NCI-H82 treated with DMSO at 0.1 percent for 48 hours (cell line): ENCODE results near the gene NUB1.

ENCODE experiments used
- DNase-seq: peaks from one replicate; lab custom pipeline; 2025; ENCODE audit not compliant: unreplicated experiment; lab: John Stamatoyannopoulos, UW

The NUB1 gene

DNA sequence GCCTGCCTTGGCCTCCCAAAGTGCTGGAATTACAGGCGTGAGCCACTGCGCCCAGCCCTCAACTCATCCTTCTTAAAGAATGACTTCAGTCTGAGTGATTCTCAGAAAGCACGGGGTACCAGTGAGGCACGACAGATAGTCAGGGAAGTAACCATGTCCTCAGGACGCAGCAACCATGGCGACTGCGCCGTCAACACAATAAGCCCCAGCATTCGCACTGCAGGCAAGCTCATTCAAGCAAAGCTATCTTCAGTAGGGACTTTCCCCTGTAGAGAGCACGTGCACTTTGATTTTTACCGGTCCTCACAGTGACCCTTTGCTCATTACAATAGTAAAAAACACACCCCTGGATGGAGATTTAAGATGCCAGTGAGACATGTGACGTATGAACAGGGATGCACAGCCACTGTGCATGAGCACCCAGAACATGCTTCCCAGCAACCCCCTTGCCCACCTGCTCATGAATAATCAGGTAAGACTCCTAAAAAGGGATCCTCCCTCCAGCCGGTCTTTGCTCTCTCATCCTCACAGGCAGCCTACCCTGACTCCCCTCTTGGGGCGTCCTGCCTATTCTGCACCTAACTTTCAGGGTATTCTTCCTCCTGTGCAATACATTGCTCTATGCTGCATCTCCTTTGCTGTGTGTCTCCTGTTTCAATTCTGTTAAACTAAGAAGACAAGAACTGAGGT, 59.2 kb downstream of the NUB1 start:
- DNase-seq = no peak

DNA sequence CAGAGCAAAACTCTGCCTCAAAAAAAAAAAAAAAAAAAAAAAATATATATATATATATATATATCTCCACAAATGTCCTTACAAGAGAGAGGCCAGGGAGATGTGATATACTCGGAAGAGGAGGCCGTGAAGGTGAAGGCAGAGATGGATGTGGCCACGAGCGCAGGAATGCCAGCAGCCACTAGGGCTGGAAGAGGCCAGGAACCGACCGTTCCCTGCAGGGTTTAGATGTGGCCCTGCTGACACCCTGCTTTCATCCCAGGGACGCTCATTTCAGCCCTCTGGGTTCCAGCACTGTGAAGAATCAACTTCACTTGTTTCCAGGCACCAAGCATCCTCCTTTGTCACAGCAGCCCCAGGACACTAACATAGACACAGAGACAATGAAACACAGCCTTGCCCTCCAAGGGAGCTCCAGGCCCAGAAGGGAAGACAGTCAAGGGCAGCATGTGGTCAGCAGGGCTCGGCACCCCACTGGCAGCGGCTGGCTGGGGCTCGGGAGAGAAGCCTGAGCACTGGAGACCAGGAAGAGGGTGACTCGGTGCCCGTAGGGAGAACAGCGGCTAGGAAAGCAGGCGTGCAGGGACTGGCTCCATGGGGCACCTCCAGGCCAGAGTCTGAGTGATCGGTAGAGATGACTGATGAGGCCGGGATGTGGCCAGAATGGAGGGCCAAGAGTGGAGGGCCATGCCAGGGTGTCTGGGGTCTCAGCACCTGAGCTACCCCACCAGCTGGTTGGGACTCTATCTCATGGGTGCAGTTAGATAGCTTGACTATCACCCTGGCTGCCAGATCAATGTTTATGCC, 60.6 kb downstream of the NUB1 start:
- no peak for DNase-seq

- DNase-seq = no peak
Observed at GRCh38 chr7:151403764-151404163, 62.2 kb downstream of the NUB1 start.

DNA sequence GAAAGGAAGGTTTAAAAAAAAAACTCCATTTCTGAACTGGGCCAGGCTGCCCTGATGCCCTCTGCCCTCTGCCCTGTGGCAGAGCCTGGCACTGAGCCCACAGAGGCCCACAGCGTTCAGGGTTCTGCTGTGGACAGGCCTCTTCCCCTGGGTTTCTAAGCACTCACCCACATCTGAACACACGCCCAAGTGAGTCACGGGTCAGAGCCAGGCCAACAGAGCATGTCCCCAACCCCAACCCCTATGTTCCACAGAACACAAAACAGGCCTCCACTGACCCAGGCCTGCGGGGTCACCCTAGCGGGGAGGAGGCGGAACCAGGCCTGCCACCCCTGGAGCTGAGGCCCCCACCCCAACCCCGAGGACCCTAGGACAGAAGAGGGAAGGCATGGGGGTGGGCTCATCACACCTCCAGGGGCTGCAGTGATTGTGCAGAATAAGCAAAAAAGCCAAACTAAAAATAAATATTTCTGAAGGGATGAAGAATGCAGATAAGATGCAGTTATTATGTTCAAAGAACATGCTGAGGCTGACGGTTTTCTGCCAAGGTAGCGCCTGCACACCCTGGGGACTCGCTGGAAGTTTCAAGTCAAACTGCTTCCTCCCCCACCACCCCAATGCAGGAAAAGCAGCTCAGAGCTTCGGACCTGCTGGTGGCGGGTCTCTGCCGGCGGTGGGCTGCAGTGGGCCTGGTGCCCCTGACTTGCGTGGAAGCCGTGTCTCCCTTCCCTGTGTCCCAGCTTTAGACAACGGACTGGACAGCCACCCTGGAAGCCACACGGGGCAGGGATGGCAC, 62.8 kb downstream of the NUB1 start:
- no peak for DNase-seq

DNA sequence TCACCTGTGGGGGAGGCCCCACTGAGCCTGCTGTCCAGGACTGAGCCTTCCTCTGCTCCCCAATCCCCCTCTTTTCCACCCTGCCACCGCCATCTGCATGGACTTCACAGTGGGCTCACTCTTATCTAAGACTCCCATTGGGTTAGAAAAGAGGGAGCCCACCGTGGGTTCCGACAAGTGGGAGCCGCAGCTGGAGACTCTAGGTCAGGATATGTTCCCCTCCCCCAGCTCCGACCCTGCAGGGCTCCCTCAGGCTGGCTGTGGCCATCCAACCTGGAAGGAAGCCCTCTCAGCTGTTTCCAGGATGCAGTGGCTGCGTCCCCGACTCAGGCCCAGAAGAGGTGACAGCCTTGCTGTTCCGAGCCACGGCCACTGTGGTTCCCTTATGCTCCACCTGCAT, 63.4 kb downstream of the NUB1 start:
- DNase-seq = no peak

DNA sequence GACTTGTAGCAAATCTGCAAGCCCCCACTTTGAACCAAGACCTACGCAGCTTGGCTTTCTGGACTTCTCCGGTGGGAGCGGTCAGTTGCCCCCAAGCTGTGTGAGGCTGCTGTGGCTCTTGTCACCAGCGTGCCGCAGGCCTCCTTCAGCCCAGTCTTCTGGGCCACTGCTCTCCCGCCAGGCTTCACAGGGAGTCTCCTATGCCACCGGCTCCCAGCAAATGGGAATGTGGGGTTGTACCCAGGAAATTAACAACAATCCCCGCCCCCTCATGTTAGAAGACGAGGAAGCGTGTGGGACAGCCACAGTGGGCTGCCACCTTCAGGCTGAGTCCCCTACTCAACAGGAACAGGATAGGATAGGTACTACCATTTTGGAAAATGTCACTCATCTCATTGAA, 64.0 kb downstream of the NUB1 start:
- DNase-seq = no peak

GRCh38 chr7:151406051-151406875, 64.7 kb downstream of the NUB1 start:
- DNase-seq = no peak

DNA sequence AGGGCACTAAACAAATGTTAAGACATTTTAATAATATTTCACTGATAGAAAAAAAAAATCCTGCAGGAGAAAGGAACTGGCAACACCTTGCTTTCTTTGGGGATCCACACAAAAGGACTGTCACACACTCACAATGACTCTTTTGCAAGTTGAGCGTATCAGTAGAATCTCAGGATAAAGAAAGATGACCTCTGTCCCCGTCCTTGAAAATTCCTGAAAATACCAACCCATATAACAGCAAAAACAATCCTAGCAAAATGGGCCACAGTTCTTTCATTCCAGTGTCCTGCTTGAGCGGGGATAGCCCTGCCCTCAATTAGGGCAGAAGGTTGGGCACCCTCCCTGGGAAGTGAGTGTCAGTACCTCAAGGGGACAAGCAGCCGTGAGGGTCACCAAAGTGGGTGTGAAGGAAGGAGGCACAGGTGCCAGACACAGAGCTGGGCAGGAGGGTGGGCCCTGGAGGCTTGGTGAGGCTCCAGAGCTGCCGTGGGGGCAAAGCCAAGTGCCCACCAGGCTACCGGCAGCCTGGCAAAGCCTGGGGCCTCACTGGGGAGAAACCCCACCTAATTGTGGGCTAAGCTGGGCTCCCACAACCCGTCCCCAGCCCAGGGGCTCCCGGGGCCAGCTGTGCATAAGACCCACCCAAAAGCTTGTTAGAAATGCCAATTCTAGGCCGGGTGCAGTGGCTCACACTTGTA, 65.4 kb downstream of the NUB1 start:
- no peak for DNase-seq

DNA sequence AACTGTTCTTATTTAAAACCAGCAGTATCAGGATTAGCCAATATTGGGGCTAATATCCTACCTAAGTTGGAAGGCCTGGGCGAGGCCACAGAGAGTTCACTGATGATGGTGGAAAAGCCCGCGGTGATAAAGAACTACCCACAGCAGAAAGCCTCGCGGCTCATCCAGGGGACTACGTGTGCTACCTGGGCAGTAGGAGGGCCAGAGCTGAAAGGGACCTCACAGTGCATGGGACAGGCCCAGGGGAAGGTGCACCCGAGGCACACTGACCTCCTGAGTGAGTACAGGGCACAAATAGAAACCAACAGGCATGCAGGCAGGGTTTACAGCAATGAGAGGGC, 66.9 kb downstream of the NUB1 start:
- DNase-seq = no peak

- no peak for DNase-seq
Observed at GRCh38 chr7:151408839-151409666, 67.4 kb downstream of the NUB1 start.

DNA sequence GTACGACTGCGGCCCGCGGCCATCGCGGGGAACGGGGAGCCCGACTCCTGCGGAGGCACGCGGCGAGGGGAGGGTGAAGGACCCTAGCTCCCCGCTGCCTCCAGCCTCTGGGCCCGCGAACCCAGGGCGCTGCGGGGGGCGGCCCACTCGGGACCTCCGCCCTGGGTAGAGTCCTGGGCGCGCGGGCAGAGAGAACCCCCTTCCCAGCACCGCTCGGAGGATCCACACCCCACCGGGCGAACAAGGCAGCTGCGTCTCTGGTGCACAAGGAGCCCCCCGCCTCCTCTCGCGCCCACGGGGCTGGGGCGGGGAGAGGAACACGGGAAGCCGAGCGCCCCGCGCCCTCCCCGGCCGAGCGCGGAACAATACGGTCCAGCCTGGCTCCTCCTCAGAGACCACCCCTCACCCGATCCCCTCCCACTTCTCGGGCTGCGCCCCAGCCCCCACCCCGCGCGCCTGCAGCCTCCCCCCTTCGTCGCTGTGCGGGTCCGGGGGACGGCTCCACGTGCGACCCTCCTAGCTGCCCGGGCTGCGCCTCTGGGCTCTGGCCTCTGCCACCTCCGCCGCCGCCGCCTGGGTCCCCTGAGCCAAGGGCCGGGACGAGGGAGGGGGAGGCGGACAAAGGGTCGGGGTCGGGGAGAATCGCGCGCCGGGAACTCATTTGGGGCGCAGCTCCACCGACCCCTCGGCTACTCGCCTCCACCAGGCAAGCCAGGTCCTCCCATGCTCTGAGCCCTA, 68.2 kb downstream of the NUB1 start, which contains the start of gene WDR86:
WDR86 (minus strand) TSS at position 372 of the 738 bp plus-strand sequence. CDS start 449 bp downstream, outside the sequence.
- peak; percentile 8 for DNase-seq

DNA sequence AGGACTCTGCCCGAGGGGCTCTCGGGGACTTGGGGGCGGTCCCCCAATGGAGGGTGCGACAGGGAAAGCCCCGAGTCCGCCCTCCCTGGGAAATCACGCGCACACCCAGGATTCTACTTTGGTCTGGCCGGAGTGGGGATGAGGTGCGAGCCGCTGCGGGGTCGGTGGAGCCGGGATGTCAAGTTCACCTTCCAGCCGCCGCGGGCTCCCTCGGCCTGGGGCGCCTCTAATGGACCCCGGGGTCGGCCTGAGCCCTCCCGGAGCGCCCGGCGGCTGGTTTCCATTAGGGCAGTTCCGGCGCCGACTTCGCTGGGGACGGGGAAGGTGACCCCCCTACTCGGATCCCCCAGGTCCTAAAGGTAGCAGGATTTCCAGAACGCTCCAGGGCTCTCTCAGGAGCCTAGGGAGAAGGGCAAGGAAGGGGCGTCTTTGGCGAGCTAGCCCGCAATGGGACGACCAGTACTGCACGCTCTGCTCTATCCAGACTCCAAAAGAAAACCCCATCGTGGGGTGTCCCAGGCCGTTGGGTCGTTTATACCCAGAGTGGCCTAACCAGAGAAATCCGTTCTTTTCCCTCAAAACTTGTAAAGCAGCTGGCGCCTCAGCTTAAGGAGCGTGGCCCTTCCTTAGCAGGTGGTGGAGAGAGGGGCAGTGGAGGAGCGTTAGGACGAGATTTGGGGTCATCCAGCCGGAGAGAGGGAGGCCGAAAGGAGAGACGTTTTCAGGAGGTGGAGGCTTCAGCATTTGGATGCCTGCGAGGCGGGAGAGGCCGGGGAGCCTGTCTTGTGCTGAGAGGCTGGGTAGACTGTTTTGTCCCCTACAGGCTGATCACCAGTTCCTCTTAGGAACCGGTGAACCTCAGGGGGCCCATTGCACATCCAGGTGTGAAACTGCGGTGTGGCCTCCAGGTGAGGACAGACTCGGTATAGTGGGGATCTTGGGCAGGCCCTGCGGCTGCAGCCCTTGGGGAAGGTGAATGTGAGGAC, 69.1 kb downstream of the NUB1 start:
- no peak for DNase-seq

GRCh38 chr7:151411551-151411950, 69.9 kb downstream of the NUB1 start:
- no peak for DNase-seq

GRCh38 chr7:151412318-151412717, 70.7 kb downstream of the NUB1 start:
- DNase-seq = no peak

DNA sequence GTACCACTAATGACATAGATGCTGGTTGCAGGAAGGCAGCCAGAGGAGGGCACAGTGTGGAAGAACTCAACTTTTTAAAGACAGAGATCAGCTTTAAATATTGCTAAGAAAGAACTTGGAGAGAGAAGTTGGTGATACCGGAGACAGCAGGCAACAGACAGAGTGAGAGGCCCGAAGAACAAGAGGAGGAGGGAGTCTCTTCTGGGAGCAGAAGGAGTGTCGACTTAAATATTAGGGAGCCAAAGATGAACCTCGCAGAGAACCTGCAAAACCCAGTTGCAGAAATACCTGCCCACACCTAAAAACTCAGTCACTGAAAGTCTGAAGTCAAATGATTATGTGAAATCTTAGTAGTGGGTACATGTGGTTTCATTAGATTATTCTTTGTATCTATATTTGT, 71.6 kb downstream of the NUB1 start:
- DNase-seq = no peak

- no peak for DNase-seq
Observed at GRCh38 chr7:151415375-151416105, 73.9 kb downstream of the NUB1 start.
